SH-SY5Y (cell line): ENCODE data around the gene GPRIN2.

Experiments
- GATA2 ChIP-seq: IDR thresholded peaks from 2 replicates; pipeline ENCODE4 v1.6.1; 2011; ENCODE audit warnings: mild to moderate bottlenecking, low read depth, low read length
- GATA3 ChIP-seq: IDR thresholded peaks from 2 replicates; pipeline ENCODE4 v1.6.1; 2011; ENCODE audit warnings: low read depth, mild to moderate bottlenecking, low read length, moderate library complexity

DNA sequence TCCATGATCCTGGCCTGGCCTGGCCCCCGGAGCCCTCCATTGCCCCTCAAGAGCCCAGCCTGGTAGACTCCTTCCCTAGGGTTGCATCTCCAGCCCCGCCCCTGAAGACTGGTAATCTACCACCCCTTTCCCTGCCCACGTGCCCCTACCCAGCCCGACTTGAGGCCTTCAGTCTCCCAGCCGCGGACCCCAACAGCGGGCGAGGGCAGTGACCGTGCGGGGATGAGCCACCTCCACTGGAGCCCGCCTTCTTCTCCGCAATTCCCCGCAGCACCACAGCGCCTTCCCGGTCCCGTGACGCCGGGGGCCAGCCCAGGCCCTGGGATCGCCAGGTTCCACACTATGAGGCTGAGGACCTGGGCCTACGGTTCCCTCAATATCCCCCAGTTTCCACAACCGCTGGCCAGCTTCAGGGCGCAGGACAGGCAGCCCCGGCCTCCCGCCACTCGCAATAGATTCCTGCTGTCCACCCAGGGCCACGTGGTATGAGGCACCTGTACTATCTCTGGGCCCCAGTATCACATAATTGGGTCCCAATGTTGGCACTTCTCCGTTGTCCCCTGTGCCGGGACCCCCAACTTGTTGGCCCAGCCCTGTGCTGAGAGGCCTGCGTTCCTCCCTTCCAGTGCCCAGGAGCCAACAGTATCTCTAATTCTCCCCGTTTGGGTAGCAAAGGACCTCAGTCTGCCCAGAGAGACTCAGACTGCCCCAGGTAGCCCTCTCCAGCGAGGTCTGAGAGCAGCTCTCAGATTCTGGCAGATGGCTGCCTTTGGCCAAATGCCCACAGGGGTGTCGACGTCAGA is 1.1 kb upstream of the GPRIN2 start:
- no peak for TF ChIP-seq GATA2
- TF ChIP-seq GATA3 = no peak
